K562 (cell line): ENCODE measurements around the gene RGL2. TPM values are rescaled to one million over a fixed set of nuclear protein-coding genes. Genes with fewer than 3 reads are reported as not detected.

Experiments used
- ATF2 ChIP-seq: sonication (generic); formaldehyde crosslinking; IDR thresholded peaks from 2 replicates; pipeline ENCODE4 v1.8.1; 2022; ENCODE audit warnings: missing genetic modification reagents
- FOXA3 ChIP-seq, 2 experiments: fragments of 450-650 bp in 1 of 2; sonication (generic) in 1 of 2; formaldehyde crosslinking; IDR thresholded peaks in 1 of 2; conservative IDR thresholded peaks in 1 of 2; 2 replicates each; pipeline versions ENCODE4 v1.4.0 to v1.8.0; 2020 to 2022; ENCODE audit warnings: mild to moderate bottlenecking in 2 of 2, missing genetic modification reagents in 1 of 2
- IFI16 ChIP-seq: fragments of 250-450 bp; sonication (Bioruptor Pico); IDR thresholded peaks from 2 replicates; pipeline ENCODE4 v2.1.2; 2022; ENCODE audit warnings: mild to moderate bottlenecking, inconsistent platforms
- KDM2B ChIP-seq: fragments of 250-450 bp; sonication (Bioruptor Pico); IDR thresholded peaks from 2 replicates; pipeline ENCODE4 v1.8.0; 2021; ENCODE audit warnings: mild to moderate bottlenecking, moderate library complexity
- MECOM ChIP-seq: fragments of 250-450 bp; sonication (Bioruptor Pico); IDR thresholded peaks from 2 replicates; pipeline ENCODE4 v1.8.0; 2022; ENCODE audit warnings: inconsistent platforms
- MEF2A ChIP-seq: IDR thresholded peaks from 2 replicates; pipeline ENCODE4 v1.6.1; 2011; ENCODE audit warnings: low read depth, mild to moderate bottlenecking, low read length, moderate library complexity; ENCODE audit not compliant: control insufficient read depth
- MIER1 ChIP-seq: fragments of 450-650 bp; IDR thresholded peaks from 2 replicates; pipeline ENCODE4 v1.6.1; 2016; ENCODE audit warnings: antibody characterized with exemption, mild to moderate bottlenecking, low read depth
- NCOA1 ChIP-seq: fragments of 450-650 bp; IDR thresholded peaks from 2 replicates; pipeline ENCODE4 v1.6.1; 2016; ENCODE audit warnings: low read depth
- NELFE ChIP-seq: IDR thresholded peaks from 2 replicates; pipeline ENCODE4 v1.6.1; 2011; ENCODE audit warnings: mild to moderate bottlenecking; ENCODE audit not compliant: insufficient read depth, insufficient read length
- NR4A1 ChIP-seq, 2 experiments: fragments of 250-450 bp in 1 of 2; fragments of 450-650 bp in 1 of 2; sonication (Bioruptor Pico) in 1 of 2; IDR thresholded peaks; 2 replicates each; pipeline versions ENCODE4 v1.4.0 to v1.6.1; 2016 to 2020; ENCODE audit warnings: mild to moderate bottlenecking in 2 of 2, missing compliant biosample characterization in 1 of 2, missing genetic modification characterization in 1 of 2, moderate library complexity in 1 of 2
- PHF20 ChIP-seq: fragments of 450-650 bp; IDR thresholded peaks from 2 replicates; pipeline ENCODE4 v1.6.1; 2018; ENCODE audit not compliant: partially characterized antibody
- RFX1 ChIP-seq: fragments of 450-650 bp; IDR thresholded peaks from 2 replicates; pipeline ENCODE4 v1.6.1; 2016; ENCODE audit warnings: mild to moderate bottlenecking, moderate library complexity
- SUPT5H ChIP-seq: fragments of 450-650 bp; IDR thresholded peaks from 2 replicates; pipeline ENCODE4 v1.6.1; 2016
- TCF15 ChIP-seq: fragments of 250-450 bp; sonication (Bioruptor Pico); IDR thresholded peaks from 2 replicates; pipeline ENCODE4 v1.8.0; 2022; ENCODE audit warnings: moderate library complexity, mild to moderate bottlenecking, inconsistent platforms
- TCF3 ChIP-seq: sonication (generic); formaldehyde crosslinking; IDR thresholded peaks from 2 replicates; pipeline ENCODE4 v1.4.0; 2020; ENCODE audit warnings: mild to moderate bottlenecking, missing genetic modification reagents
- THRB ChIP-seq: fragments of 450-650 bp; formaldehyde crosslinking; conservative IDR thresholded peaks from 2 replicates; pipeline ENCODE4 v1.4.0; 2022; ENCODE audit warnings: mild to moderate bottlenecking, missing genetic modification characterization
- TRIM24 ChIP-seq, 2 experiments: fragments of 450-650 bp; IDR thresholded peaks; 2 replicates each; pipeline ENCODE4 v1.6.1; 2016
- TRIM28 ChIP-seq: fragments of 450-650 bp; IDR thresholded peaks from 2 replicates; pipeline ENCODE4 v1.6.1; 2017
- ZNF232 ChIP-seq: sonication (generic); formaldehyde crosslinking; IDR thresholded peaks from 2 replicates; pipeline ENCODE4 v1.8.0; 2022; ENCODE audit warnings: mild to moderate bottlenecking, missing genetic modification reagents
- ZNF282 ChIP-seq: sonication (generic); formaldehyde crosslinking; IDR thresholded peaks from 2 replicates; pipeline ENCODE4 v1.8.1; 2023; ENCODE audit warnings: missing genetic modification reagents
- ZNF354B ChIP-seq: fragments of 250-450 bp; sonication (Bioruptor Pico); IDR thresholded peaks from 2 replicates; pipeline ENCODE4 v1.4.0; 2020
- ZNF780A ChIP-seq: fragments of 250-450 bp; sonication (Bioruptor Pico); IDR thresholded peaks from 2 replicates; pipeline ENCODE4 v1.5.0; 2021; ENCODE audit warnings: mild to moderate bottlenecking
- polyA plus RNA-seq, 8 experiments: library from polyadenylated mRNA; depleted of rRNA in 4 of 8; stranded (reverse) in 5 of 8; unstranded in 3 of 8; fragments of >200 nt; fragmentation: Nextera tagmentation in 2 of 8; fragmentation: Illumina TruSeq in 1 of 8; extraction: Ambion mirVana in 2 of 8; extraction: Trizol in 1 of 8; gene quantifications; 2 replicates each; pipeline versions ENCODE4 v1.2.1 to v1.2.3, GENCODE V29; 2011 to 2014; ENCODE audit warnings: inconsistent platforms in 1 of 8, missing spikeins in 1 of 8
- total RNA-seq, 7 experiments: library from RNA; depleted of rRNA in 6 of 7; stranded (reverse); fragments of >200 nt in 6 of 7; fragmentation: Illumina TruSeq in 2 of 7; extraction: Trizol in 2 of 7; gene quantifications; 2 replicates each; pipeline versions ENCODE4 v1.2.1 to v1.2.3, GENCODE V29; 2011 to 2021; ENCODE audit warnings: low replicate concordance in 1 of 7
- TF ChIP-seq, protein P1 (sequence below), 2 experiments: fragments of 450-650 bp in 1 of 2; sonication (generic) in 1 of 2; formaldehyde crosslinking in 1 of 2; IDR thresholded peaks in 1 of 2; conservative IDR thresholded peaks in 1 of 2; 2 replicates each; pipeline versions ENCODE4 v1.6.1 to v1.8.1; 2016 to 2023; ENCODE audit warnings: mild to moderate bottlenecking in 2 of 2, moderate library complexity in 2 of 2, inconsistent platforms in 1 of 2, missing genetic modification reagents in 1 of 2

RGL2 gene
- total and polyA plus RNA-seq, 9 of the 15 experiments (the other 6 are each of a cell fraction or from before 2014, with no cell fraction given): 1.8 to 57.1 (median 19.5) TPM

DNA sequence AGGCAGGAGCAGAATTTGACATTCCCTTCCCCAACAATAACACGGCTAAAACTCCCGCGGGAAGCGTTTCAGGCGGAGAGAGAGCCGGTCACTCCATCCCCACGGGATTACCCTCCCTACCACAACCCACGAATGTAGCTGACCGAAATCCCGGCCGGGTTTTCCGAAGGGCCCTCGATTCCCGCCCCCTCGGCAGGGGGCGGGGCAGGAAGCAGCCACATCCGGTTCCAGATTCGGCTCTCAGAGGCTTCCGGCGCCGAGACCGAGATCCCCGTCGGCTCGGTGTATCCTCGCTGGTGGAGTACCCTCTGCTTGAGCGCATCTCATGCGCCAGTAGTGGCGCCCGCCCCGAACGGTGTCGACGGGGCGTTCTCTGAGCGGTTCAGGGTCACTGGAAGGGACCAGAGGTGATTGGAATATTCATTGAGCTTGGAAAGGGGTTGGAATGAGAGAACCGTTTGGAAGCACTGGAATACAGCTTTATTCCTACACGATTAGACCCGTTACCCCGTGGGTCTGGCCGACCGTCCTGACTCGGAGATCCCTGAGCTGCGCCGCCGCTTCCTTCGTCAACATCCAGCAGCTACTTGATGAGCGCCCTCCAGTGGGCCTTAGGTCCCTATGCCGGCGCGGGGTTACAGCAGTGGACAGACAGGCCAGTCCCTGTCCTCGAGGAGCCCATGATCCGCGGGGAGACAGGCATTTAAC lies 649 bp upstream of the RGL2 start (continued):
- TF ChIP-seq ATF2 (CRISPR knock-in tag) (no peak), ZNF780A (peak; percentile 78; the same call in 1 of the 2 replicates), SUPT5H (peak; percentile 99), NCOA1 (peak; percentile 38; the same call in 1 of the 2 replicates), THRB (no peak), TRIM24 (IDR thresholded peaks at IDR 0.05) (peak; percentile 34 to 72; a peak in 2 of 4 replicates), PHF20 (peak; percentile 37), IFI16 (CRISPR knock-in tag) (no peak), NELFE (no peak), NR4A1 (CRISPR knock-in tag; IDR thresholded peaks at IDR 0.05) (no peak), NR4A1 (tag; IDR thresholded peaks at IDR 0.05) (peak; percentile 58), ZNF354B (no peak), MEF2A (peak; percentile 57; the same call in 1 of the 2 replicates), TCF3 (CRISPR knock-in tag) (peak; percentile 47), ZNF232 (0 out of 2 replicates have a peak, but pooled peaks have one; percentile 13), TRIM28 (peak; percentile 82; the same call in 1 of the 2 replicates), MECOM (CRISPR knock-in tag) (peak; percentile 93), TCF15 (CRISPR knock-in tag) (no peak), FOXA3 (CRISPR knock-in tag; conservative IDR thresholded peaks at IDR 0.05 in 1 of 2, IDR thresholded peaks at IDR 0.05 in 1 of 2) (peak; percentile 43 to 83; a peak in 3 of 4 replicates), RFX1 (no peak), ZNF282 (CRISPR knock-in tag) (0 out of 2 replicates have a peak, but pooled peaks have one; percentile 14), KDM2B (CRISPR knock-in tag) (peak; percentile 58; the same call in 1 of the 2 replicates), MIER1 (peak; percentile 53; the same call in 1 of the 2 replicates)
- TF ChIP-seq, protein P1, sequence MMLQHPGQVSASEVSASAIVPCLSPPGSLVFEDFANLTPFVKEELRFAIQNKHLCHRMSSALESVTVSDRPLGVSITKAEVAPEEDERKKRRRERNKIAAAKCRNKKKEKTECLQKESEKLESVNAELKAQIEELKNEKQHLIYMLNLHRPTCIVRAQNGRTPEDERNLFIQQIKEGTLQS (IDR thresholded peaks at IDR 0.05): no peak
- TF ChIP-seq, protein P1 (CRISPR knock-in tag; conservative IDR thresholded peaks at IDR 0.05): peak; percentile 81; the same call in 1 of the 2 replicates
